H9 (cell line): ENCODE measurements around the gene FARP2. TPM values are rescaled to one million over a fixed set of nuclear protein-coding genes. Genes with fewer than 3 reads are reported as not detected.
A peak's percentile ranks its signal among the peaks of the same experiment; 100 is the strongest.

ENCODE experiments used
- DNase-seq: peaks from one replicate; pipeline ENCODE4 v3.0.0-alpha.2; 2017
- H2AFZ ChIP-seq: one replicate; pipeline ENCODE4 v1.6.1; 2013; ENCODE audit warnings: mild to moderate bottlenecking, low read length, control low read depth, moderate library complexity
- H2AK5ac ChIP-seq: 2 replicates; pipeline ENCODE4 v1.6.1; 2013; ENCODE audit warnings: low read length, control low read depth, mixed read lengths; ENCODE audit not compliant: insufficient read length
- H2BK120ac ChIP-seq: one replicate; pipeline ENCODE4 v1.6.1; 2013; ENCODE audit warnings: low read depth, mild to moderate bottlenecking, low read length, control low read depth, inconsistent platforms; ENCODE audit not compliant: poor library complexity, severe bottlenecking
- H2BK12ac ChIP-seq: 2 replicates; pipeline ENCODE4 v1.6.1; 2013; ENCODE audit warnings: low read length, control low read depth, mixed read lengths, low read depth; ENCODE audit not compliant: insufficient read length
- H2BK15ac ChIP-seq: 2 replicates; pipeline ENCODE4 v1.6.1; 2013; ENCODE audit warnings: low read depth, low read length, control low read depth
- H2BK20ac ChIP-seq: one replicate; pipeline ENCODE4 v1.6.1; 2013; ENCODE audit warnings: low read depth, mild to moderate bottlenecking, low read length, control low read depth, inconsistent platforms; ENCODE audit not compliant: poor library complexity, severe bottlenecking
- H2BK5ac ChIP-seq: 2 replicates; pipeline ENCODE4 v1.6.1; 2013; ENCODE audit warnings: low read length, control low read depth, mixed read lengths; ENCODE audit not compliant: insufficient read length
- H3K14ac ChIP-seq: 2 replicates; pipeline ENCODE4 v1.6.1; 2013; ENCODE audit warnings: low read length, control low read depth; ENCODE audit not compliant: insufficient read depth
- H3K18ac ChIP-seq: 2 replicates; pipeline ENCODE4 v1.6.1; 2013; ENCODE audit warnings: low read depth, mild to moderate bottlenecking, mixed read lengths, low read length, control low read depth; ENCODE audit not compliant: insufficient read length
- H3K23ac ChIP-seq: 2 replicates; pipeline ENCODE4 v1.6.1; 2013; ENCODE audit warnings: low read length, control low read depth, mixed read lengths, low read depth; ENCODE audit not compliant: insufficient read length
- H3K23me2 ChIP-seq: 2 replicates; pipeline ENCODE4 v1.6.1; 2013; ENCODE audit warnings: low read depth, mild to moderate bottlenecking, mixed read lengths, low read length, control low read depth; ENCODE audit not compliant: insufficient read length, poor library complexity, severe bottlenecking
- H3K27ac ChIP-seq: 2 replicates; pipeline ENCODE4 v1.5.1; 2013; ENCODE audit warnings: low read length, control low read depth, mixed read lengths, low read depth; ENCODE audit not compliant: insufficient read length
- H3K27me3 ChIP-seq: 2 replicates; pipeline ENCODE4 v1.6.1; 2013; ENCODE audit warnings: low read length, control low read depth, inconsistent platforms; ENCODE audit not compliant: insufficient read depth
- H3K4ac ChIP-seq: 2 replicates; pipeline ENCODE4 v1.6.1; 2013; ENCODE audit warnings: low read depth, mild to moderate bottlenecking, control low read depth, inconsistent platforms, low read length, moderate library complexity
- H3K4me1 ChIP-seq: 2 replicates; pipeline ENCODE4 v1.6.1; 2013; ENCODE audit warnings: low read length, control low read depth, inconsistent platforms; ENCODE audit not compliant: insufficient read depth
- H3K4me2 ChIP-seq: 2 replicates; pipeline ENCODE4 v1.6.1; 2013; ENCODE audit warnings: low read length, control low read depth, mixed read lengths; ENCODE audit not compliant: insufficient read length, insufficient read depth
- H3K56ac ChIP-seq: 2 replicates; pipeline ENCODE4 v1.6.1; 2013; ENCODE audit warnings: low read depth, mild to moderate bottlenecking, mixed read lengths, low read length, control low read depth; ENCODE audit not compliant: insufficient read length
- H3K79me1 ChIP-seq: 2 replicates; pipeline ENCODE4 v1.6.1; 2013; ENCODE audit warnings: low read depth, mild to moderate bottlenecking, moderate library complexity, low read length, control low read depth, inconsistent platforms; ENCODE audit not compliant: insufficient read depth, poor library complexity, severe bottlenecking
- H3K79me2 ChIP-seq: 2 replicates; pipeline ENCODE4 v1.6.1; 2013; ENCODE audit warnings: low read length, control low read depth, inconsistent platforms; ENCODE audit not compliant: insufficient read depth
- H3K9ac ChIP-seq: 2 replicates; pipeline ENCODE4 v1.6.1; 2013; ENCODE audit warnings: low read length, control low read depth, mixed read lengths; ENCODE audit not compliant: insufficient read length; ENCODE audit errors: extremely low read depth
- H3K9me3 ChIP-seq: one replicate; pipeline ENCODE4 v1.6.1; 2013; ENCODE audit warnings: low read depth, low read length, inconsistent platforms; ENCODE audit not compliant: control insufficient read depth
- H3T11ph ChIP-seq: one replicate; pipeline ENCODE4 v1.6.1; 2013; ENCODE audit warnings: mild to moderate bottlenecking, low read length, control low read depth, inconsistent platforms
- H4K20me1 ChIP-seq: one replicate; pipeline ENCODE4 v1.6.1; 2013; ENCODE audit not compliant: control insufficient read depth, insufficient read length, insufficient read depth
- H4K5ac ChIP-seq: 2 replicates; pipeline ENCODE4 v1.6.1; 2013; ENCODE audit warnings: low read depth, mild to moderate bottlenecking, mixed read lengths, low read length, control low read depth; ENCODE audit not compliant: insufficient read length
- H4K8ac ChIP-seq: replicated peaks from 2 replicates; pipeline ENCODE4 v1.6.1; 2013; ENCODE audit warnings: low read length, control low read depth, mixed read lengths, low read depth; ENCODE audit not compliant: insufficient read length
- H4K91ac ChIP-seq: 2 replicates; pipeline ENCODE4 v1.6.1; 2013; ENCODE audit warnings: low read depth, mild to moderate bottlenecking, moderate library complexity, mixed read lengths, low read length, control low read depth; ENCODE audit not compliant: insufficient read length
- H3K27ac Mint-ChIP-seq, 3 experiments: 2 replicates in 2 of 3; 3 replicates in 1 of 3; pipeline ENCODE4 v1.8.0; 2020 to 2021; ENCODE audit warnings: mixed read lengths in 3 of 3, mild to moderate bottlenecking in 1 of 3, moderate library complexity in 1 of 3
- H3K27me3 Mint-ChIP-seq: 2 replicates; pipeline ENCODE4 v1.8.0; 2021; ENCODE audit warnings: low read depth, mild to moderate bottlenecking, moderate library complexity, mixed read lengths
- H3K36me3 Mint-ChIP-seq, 3 experiments: 2 replicates in 2 of 3; 3 replicates in 1 of 3; pipeline ENCODE4 v1.8.0; 2020 to 2021; ENCODE audit warnings: low read depth in 3 of 3, mixed read lengths in 3 of 3; ENCODE audit not compliant: insufficient read depth in 1 of 3
- H3K4me1 Mint-ChIP-seq, 2 experiments: 2 replicates each; pipeline ENCODE4 v1.8.0; 2020; ENCODE audit warnings: mixed read lengths in 2 of 2
- H3K4me3 Mint-ChIP-seq, 2 experiments: 2 replicates in 1 of 2; 3 replicates in 1 of 2; pipeline ENCODE4 v1.8.0; 2020 to 2021; ENCODE audit warnings: mild to moderate bottlenecking in 2 of 2, mixed read lengths in 2 of 2, moderate library complexity in 1 of 2
- H3K9me3 Mint-ChIP-seq, 2 experiments: 2 replicates in 1 of 2; 3 replicates in 1 of 2; pipeline ENCODE4 v1.8.0; 2020; ENCODE audit warnings: mild to moderate bottlenecking in 2 of 2, mixed read lengths in 2 of 2, moderate library complexity in 1 of 2
- CTCF ChIP-seq: fragments of 200-600 bp; sonication (generic); conservative IDR thresholded peaks from 3 replicates; pipeline ENCODE4 v1.8.0; 2021; ENCODE audit warnings: antibody characterized with exemption, mild to moderate bottlenecking
- WGBS: extraction: QIAGEN DNeasy Blood & Tissue Kit; methylation state at CpG from one replicate; pipeline ENCODE4 v1.1.7; 2013; ENCODE audit warnings: missing lambda C conversion rate, low lambda C conversion rate, mixed read lengths; ENCODE audit not compliant: insufficient read length; ENCODE audit errors: extremely low coverage; 5-methylcytosine and 5-hydroxymethylcytosine counted together
- total RNA-seq: library from RNA; stranded (reverse); gene quantifications from 2 replicates; pipeline ENCODE4 v1.2.1, GENCODE V29; 2021

FARP2 gene
- total RNA-seq, 1 experiment from 2014 or later: 33.9 TPM

GRCh38 chr2:241399941-241400922 lies 44.1 kb downstream of the FARP2 start:
- Histone ChIP-seq H4K5ac (no peak overlapping the region), H2BK15ac (no peak overlapping the region), H3K4ac (no peak overlapping the region), H3K23ac (no peak overlapping the region), H3K23me2 (no peaks in the 10 kb centered on the region), H3T11ph (no peak overlapping the region), H3K9ac (no peak overlapping the region), H2BK120ac (no peak overlapping the region), H3K4me2 (no peak overlapping the region), H3K56ac (no peak overlapping the region), H3K14ac (no peak overlapping the region), H3K27ac (no peak overlapping the region), H4K20me1 (no peaks in the 10 kb centered on the region), H2AK5ac (no peak overlapping the region), H2BK12ac (no peak overlapping the region), H4K8ac (no peak overlapping the region), H3K9me3 (no peaks in the 10 kb centered on the region), H3K27me3 (no peaks in the 10 kb centered on the region; the same call in 1 of the 2 replicates), H2AFZ (no peak overlapping the region), H2BK20ac (no peak overlapping the region), H3K18ac (no peak overlapping the region), H3K79me2 (no peaks in the 10 kb centered on the region), H2BK5ac (no peak overlapping the region), H3K79me1 (peaks cover 3% of the 10 kb centered on the region), H3K4me1 (no peaks in the 10 kb centered on the region), H4K91ac (no peak overlapping the region)
- no peak overlapping the region for H3K4me3 Mint-ChIP-seq
- TF ChIP-seq CTCF: no peak
- H3K4me1 Mint-ChIP-seq: peaks cover 0 to 4% of the 10 kb centered on the region in 2 experiments; a peak in 2 of 4 replicates
- no peak for DNase-seq
- WGBS: no CpG with 5 or more reads among the region's 10 CpGs
- peaks cover 4 to 9% (median 5%) of the 10 kb centered on the region in 3 experiments; a peak in 4 of 7 replicates for H3K36me3 Mint-ChIP-seq
- no peaks in the 10 kb centered on the region for H3K9me3 Mint-ChIP-seq
- no peaks in the 10 kb centered on the region for H3K27me3 Mint-ChIP-seq
- peak overlapping the region in 2 of 3 experiments; percentile 42 to 57; a peak in 2 of 7 replicates for H3K27ac Mint-ChIP-seq
